GM18507 (cell line): ENCODE data around the gene PIK3R4.

Experiments used
- DNase-seq: peaks from one replicate; pipeline ENCODE4 v3.0.0; 2011; ENCODE audit warnings: low read depth; ENCODE audit not compliant: insufficient read length; ENCODE audit errors: extremely low spot score
- FAIRE-seq: peaks from 2 replicates; lab custom pipeline; 2011; peaks lifted over from hg19 to GRCh38; lab: Jason Lieb, UNC

PIK3R4 gene

GRCh38 chr3:130748467-130748861, 1.8 kb upstream of the PIK3R4 start:
- DNase-seq = no peak
- peak; percentile 29 for FAIRE-seq

DNA sequence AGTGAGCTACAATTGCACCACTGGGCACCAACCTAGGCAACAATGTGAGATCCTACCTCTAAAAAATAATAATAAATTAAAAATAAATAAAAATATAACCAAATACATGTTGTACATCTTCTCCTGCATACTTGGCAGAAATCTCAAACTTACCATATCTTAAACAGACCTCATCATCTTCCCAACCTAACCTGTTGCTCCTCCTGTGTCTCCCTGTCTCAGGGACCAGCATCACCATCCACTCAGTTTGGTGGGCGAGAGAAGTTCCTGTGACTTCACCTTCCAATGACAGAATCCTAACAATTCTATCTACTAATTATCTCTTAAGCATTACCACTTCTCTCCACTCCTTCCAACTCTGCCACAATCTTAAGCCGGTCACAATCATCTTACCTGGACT, 3.3 kb downstream of the PIK3R4 start:
- DNase-seq (no peak), FAIRE-seq (no peak)

DNA sequence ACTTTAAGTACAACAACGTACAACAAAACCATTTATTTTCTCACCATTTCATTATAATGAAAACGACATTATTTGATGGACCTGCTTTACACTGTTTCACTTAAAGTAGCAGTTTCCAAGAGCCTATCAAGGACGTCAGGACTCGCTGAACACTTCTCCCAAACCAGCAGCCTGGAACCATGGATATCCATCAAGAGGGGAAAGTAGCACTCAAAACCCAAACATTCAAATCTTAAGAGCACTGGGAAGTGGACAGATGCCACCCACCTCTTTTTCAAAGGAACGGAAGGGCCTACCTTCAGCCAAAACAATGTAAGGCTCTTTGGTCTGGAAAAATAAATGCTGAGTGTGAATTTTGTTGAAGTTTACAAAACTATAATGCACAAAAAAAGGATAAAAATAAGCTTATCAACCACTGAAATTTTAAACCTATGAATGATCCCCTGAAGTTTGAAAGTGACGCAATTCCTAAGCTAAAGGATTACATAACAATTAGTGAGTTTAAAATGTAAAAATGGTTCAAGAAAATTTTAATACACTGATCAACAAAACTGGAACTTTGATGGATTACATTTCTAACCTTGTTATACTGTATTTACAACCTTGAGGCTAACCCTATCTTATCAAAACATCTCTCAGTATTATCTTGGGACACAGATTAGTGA, 4.6 kb downstream of the PIK3R4 start:
- FAIRE-seq = no peak

GRCh38 chr3:130739848-130740247, 6.8 kb downstream of the PIK3R4 start:
- DNase-seq = no peak
- FAIRE-seq = no peak

More for the DNA sequence above, 4.6 kb downstream of the PIK3R4 start:
- no peak for DNase-seq

DNA sequence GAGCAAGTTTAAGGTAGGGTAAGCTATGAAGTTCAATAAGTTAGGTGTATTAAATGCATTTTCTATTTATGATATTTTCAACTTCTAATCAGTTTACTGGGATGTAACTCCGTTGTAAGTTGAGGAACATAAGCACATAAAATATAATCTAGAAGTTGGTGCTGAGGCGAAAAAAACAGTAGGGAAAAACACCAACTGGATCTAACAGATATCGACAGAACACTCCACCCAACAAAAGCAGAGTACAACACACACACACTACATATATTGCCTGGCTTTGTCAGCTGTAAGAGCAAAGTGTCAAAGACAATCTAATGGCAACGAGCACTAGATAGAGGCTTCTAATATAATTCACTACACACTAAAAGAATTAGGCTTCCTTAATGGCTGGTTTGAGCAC, 8.4 kb downstream of the PIK3R4 start:
- FAIRE-seq (no peak), DNase-seq (no peak)

DNA sequence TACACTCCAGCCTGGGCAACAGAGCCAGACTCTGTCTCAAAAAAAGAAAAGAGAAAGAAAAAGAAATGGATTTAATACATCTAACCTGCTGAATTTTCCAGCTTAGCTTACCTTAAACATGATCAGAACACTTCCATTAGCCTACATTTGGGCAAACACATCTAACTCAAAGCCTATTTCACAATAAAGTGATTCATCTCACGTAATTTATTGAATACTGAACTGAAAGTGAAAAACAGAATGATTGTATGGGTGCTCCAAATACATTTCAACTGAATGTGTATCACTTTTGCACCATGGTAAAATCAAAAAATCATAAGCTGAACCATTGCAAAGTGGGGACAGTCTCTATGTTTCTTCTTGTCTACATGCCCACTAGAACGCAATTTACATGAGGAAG, 9.0 kb downstream of the PIK3R4 start:
- FAIRE-seq (no peak), DNase-seq (no peak)

DNA sequence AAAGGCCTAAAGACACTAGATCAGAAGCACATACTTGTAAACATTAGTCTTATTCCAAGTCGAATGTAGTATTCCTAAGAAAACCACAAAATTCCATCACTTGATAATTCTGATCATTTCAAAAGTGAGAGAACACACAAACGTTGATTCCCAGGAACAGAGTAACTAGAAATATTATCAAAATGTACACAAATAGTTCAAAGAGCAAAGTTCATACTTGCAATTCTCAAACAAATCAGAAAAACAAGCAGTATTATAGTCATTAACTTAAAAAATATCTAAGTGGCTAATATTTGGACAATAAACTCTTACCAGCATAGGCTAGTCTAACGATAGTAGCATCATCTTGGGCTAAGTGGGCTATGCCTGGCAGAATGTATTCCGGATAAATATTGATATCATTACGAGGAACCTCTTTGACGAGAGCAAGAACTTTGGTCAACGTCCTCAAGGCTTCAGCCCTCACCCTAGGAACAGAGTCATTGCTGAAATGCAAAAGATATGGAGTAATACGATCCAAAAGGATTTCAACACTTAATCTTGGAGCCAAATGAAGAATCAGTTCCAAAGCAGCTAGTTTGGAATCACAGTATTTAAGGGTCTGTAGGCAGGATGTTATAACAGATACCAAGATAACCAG, 13.3 kb downstream of the PIK3R4 start:
- DNase-seq (no peak), FAIRE-seq (no peak)

DNA sequence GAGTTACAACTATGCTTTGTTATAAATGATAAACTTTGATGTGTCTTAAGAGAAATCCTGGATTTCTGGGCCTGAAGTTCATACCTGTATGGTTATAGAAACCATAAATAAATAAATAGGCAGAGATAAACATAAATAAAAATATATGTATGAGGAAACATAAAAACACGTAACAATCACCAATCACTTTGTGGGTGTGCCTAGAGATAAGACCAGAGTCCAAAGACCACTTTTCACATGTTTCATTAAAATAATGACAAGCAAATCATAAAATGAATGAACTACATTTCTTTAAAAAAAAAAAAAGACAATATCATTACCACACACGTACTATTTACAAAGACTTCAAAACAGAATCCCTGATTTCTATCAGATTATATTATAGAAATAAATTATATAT, 14.1 kb downstream of the PIK3R4 start:
- FAIRE-seq = no peak
- DNase-seq = no peak

DNA sequence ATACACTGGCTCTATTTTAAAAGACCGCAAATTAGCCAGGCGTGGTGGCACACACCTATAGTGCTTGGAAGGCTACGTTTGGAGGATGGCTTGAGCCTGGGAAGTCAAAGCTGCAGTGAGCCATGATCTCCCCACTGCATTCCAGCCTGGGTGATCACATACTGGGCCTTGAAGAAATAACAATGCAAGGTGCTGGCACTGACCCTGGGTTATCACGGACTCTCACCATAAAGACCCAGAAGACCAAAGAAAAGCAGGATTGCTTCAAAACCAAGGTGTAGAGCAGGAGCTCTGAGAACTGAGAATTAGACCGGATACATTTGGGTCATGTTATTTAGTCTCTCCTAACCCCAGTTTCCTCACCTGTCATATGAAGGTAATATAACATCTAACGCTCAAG, 14.8 kb downstream of the PIK3R4 start:
- DNase-seq (no peak), FAIRE-seq (no peak)

DNA sequence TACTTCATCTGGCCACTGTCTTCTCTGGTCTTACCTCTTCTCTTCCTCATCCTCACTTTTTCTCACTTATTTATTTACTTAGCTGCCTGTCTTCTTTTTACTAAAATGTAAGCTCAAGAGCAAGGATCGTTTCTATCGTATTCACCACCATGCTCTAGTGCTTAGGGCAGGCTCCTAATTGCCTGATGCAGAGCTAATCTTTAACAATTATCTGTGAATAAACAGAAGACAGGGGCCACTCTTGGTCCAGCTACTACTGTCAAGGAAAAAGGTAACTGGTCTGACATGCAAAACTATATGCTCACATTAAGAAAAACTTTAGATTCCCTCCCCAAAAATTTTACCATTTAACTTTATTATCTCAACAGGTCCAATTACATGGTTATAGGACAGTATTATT, 17.5 kb downstream of the PIK3R4 start:
- no peak for DNase-seq

DNA sequence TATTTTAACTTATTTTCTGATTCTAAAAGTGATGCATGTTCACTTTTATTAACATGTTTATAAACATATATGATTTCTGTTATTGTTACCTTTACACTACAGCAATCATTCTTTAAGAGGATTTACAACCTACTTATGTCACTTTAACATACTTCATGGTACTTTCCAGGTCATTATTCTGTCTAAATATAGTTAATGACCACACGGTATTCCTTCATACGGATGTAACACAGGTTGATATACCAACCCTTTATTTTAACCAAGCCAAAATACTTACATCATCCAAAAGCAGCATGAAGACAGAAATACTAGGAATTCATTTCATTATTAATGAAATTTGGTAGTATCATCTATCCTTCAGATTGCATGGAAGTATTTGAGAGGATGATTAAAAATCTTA, 18.6 kb downstream of the PIK3R4 start:
- DNase-seq (no peak), FAIRE-seq (no peak)

More for the DNA sequence above, 17.5 kb downstream of the PIK3R4 start:
- FAIRE-seq = no peak

DNA sequence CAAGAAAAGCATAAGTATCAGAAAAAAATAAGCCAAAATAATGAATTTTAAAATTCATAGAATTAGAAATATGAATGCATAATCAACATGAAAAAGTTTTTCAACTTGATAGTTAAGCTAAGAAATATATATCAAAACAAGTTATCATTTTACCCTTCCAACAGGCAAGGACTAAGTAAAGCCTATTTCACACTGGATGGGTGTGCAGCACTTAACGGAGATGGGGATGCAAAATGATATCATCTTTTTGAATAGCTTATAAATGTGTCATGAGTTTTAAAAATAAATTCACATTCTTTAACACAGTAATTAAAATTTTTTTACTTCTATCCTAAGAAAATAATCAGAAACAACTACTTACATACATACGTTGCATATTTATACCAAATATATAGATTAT, 20.9 kb downstream of the PIK3R4 start:
- FAIRE-seq (no peak), DNase-seq (no peak)

- FAIRE-seq (no peak), DNase-seq (no peak)
Measured at GRCh38 chr3:130715616-130716015, 31.0 kb downstream of the PIK3R4 start.

GRCh38 chr3:130712718-130713423, 33.8 kb downstream of the PIK3R4 start:
- no peak for FAIRE-seq
- DNase-seq = no peak

GRCh38 chr3:130711565-130712324, 34.9 kb downstream of the PIK3R4 start:
- DNase-seq (no peak), FAIRE-seq (no peak)

GRCh38 chr3:130709671-130710070, 37.0 kb downstream of the PIK3R4 start:
- no peak for FAIRE-seq
- DNase-seq = no peak

DNA sequence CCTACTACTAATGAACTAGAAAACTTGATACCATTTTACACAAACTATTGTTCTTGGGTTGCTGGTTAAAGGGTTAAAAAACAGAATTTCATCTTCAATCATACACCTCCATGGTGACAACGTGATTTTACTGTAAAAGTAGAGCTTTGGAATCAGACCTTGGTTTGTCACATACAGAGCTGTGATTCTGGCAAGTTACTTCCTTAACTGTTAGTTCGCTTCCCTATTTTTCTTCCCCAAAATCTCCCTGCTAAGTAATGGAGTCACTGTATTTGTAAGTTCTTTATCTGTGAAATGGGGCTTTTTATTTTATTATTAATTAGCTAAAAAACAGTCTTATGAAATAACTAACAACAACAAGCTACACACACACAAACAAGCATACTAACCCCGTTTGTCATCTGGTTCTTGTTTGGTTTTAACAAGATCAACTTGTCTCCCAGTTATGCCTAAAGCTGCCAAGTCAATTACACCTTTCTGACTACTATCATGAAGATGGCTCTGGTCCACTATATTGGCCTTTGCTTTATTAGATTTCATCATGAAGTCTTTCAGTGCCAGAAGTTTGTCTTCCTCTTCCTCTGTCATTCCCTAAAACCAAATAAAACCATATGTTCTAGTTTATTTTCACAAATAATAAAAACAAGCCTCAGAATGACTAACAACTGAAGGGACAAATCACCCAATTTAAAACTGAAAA, 38.6 kb downstream of the PIK3R4 start:
- FAIRE-seq (no peak), DNase-seq (no peak)

DNA sequence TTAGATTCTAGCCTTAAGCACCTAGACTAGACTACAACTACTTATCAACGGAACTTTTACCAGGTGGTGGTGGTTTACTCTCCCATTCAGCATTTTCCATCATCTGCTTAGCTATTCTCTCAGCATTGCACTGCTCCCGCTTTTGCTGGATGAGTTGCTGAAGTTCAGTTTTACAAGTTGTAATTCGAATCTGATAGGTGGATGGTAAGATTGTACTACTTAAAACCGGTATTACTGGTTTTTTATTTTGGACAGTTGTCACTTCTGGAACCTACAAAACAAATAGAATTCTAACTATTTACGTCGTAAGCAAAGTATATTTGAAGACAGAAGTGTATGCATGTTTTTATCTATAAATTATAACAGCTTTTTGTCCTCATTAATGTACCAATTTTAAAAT, 41.1 kb downstream of the PIK3R4 start:
- FAIRE-seq (no peak), DNase-seq (no peak)

- FAIRE-seq (no peak), DNase-seq (no peak)
Measured at GRCh38 chr3:130702985-130703384, 43.6 kb downstream of the PIK3R4 start.

- DNase-seq (no peak), FAIRE-seq (no peak)
Measured at GRCh38 chr3:130700541-130700940, 46.1 kb downstream of the PIK3R4 start.
